Measurements from ENCODE around the gene IGFBP7.

DNA sequence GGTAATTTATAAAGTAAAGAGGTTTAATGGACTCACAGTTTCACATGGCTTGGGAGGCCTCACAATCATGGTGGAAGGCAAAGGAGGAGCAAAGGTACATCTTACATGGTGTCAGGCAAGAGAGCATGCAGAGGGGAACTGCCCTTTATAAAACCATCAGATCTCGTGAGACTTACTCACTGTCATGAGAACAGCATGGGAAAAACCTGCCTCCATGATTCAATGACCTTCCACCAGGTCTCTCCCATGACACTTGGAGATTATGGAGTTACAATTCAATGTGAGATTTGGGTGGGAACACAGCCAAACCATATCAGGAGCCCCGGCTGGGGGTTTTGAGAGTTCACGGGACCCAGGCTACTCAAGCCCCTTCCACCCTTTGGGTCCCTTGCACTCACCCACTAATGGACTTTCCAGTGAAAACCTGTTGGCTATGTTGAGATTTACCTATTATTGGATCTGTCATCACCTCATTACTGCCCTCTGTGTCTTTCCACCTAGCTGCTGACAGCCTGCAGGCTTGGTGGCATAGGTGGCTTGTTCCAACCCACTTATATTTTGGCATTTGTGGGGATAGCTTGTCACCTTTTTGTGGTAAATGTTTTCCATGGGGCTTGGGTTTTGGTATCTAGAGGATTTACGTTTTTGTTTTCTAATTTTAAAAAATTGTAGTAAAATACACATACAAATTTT, 24.0 kb downstream of the IGFBP7 start:
- TF ChIP-seq, protein P1, sequence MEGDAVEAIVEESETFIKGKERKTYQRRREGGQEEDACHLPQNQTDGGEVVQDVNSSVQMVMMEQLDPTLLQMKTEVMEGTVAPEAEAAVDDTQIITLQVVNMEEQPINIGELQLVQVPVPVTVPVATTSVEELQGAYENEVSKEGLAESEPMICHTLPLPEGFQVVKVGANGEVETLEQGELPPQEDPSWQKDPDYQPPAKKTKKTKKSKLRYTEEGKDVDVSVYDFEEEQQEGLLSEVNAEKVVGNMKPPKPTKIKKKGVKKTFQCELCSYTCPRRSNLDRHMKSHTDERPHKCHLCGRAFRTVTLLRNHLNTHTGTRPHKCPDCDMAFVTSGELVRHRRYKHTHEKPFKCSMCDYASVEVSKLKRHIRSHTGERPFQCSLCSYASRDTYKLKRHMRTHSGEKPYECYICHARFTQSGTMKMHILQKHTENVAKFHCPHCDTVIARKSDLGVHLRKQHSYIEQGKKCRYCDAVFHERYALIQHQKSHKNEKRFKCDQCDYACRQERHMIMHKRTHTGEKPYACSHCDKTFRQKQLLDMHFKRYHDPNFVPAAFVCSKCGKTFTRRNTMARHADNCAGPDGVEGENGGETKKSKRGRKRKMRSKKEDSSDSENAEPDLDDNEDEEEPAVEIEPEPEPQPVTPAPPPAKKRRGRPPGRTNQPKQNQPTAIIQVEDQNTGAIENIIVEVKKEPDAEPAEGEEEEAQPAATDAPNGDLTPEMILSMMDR (conservative IDR thresholded peaks at IDR 0.05; ENCODE audit: low read length): no peak
- TF ChIP-seq EZH2phosphoT487 (IDR thresholded peaks at IDR 0.05; ENCODE audit: borderline replicate concordance): no peak
